GM19193 (cell line): ENCODE results near the gene STPG1.

Source experiments
- POLR2A ChIP-seq: IDR thresholded peaks from 4 replicates; pipeline ENCODE4 v1.6.1; 2011; ENCODE audit not compliant: insufficient read depth, insufficient read length; ENCODE audit errors: extremely low read depth

STPG1 gene

DNA sequence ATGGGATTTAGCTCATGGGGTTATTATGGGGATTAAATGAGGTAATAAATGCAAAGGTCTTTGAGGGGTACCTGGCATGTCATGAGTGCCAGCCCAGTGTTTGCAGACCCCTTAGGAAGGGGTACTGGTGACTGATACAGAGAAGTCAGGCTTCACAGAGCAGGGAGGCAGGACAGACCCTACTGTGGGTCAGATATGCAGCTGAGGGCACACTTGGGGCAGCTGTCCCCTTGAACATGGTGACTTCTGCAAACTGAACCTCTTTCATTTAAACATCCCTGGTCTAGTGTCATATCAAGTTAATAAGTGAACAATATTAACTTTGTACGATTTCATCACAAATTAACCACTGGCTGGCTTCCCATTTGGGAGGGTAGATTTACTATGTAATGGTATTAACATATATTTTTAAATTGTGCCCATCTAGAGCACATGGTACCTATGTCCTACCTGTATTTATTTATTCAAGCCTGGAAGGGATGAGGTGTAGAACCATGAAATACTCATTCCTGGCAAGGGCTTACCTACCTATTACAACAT, 25.9 kb downstream of the STPG1 start:
- no peak for TF ChIP-seq POLR2A

DNA sequence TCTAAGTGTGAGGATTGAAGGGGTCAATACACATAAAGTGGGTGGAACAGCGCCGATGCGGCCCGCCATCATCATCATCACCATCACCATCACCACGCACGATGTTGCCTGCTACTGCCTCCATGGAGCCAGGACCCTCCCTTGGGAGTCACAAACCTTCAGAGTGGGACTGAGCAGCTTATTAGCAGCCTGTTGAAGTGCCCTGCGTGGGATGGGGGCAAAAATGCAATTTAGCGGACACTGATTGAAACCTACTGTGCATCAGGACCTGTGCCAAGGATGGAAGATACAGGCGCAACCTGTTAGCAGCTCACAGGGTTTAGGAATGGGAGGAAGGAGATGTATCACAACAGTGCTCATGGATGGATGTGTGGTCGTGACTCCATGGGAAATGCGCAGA, 26.7 kb downstream of the STPG1 start:
- no peak for TF ChIP-seq POLR2A

DNA sequence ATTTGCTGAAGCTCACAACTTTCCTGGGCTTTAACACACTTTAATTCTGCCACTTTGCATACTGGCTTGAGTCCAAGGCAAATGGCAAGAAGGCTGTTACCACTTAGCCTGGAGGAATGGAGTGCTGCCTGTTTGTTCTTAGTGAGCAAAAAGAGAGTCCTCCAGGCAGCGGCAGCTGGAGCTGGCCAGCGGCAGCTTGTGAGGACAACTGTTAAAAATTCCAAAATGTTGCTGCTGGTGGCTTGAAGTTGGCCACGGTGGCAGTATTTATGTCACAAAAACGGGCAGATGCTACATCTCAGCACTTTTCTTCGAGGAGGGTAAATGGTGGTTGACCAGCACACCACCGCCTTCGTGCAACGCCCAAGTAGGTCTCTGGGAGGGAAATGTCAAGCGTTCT, 27.3 kb downstream of the STPG1 start:
- no peak for TF ChIP-seq POLR2A

DNA sequence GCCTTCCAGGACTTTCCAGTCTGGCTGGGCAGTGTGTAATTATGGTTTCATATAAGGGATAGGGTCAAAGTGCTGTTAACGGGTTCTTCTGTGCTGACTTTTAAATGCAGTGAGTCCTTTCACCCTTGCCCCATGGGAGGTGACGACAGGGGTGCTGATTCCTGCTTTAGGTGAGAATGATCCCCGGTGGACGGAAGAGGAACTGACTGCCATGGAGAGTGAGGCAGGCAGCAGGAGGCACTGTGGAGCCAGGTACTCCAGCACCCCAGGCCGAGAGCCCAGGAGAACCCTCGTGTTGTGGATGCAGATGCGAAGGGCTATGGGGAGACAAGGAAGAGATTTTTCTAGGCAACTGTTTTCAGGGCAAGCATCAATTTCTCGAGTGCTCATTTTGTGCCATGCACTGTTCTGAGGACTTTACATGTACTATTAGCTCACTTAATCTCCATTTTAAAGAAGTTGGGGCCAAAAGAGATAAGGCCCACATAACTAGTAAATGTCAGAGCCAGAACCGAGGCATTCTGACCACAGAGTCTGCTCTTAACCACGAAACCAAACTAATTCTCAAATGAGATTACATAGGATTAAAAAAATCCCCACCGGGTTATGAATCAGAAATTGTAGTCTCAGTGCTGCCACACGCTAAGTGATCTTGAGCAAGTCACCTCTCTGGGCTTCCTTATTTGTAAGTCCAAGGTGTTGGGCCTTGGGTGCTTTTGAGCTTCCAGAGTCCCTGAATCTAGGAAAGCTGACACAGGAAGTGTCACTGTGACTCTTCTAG, 28.2 kb downstream of the STPG1 start:
- no peak for TF ChIP-seq POLR2A

DNA sequence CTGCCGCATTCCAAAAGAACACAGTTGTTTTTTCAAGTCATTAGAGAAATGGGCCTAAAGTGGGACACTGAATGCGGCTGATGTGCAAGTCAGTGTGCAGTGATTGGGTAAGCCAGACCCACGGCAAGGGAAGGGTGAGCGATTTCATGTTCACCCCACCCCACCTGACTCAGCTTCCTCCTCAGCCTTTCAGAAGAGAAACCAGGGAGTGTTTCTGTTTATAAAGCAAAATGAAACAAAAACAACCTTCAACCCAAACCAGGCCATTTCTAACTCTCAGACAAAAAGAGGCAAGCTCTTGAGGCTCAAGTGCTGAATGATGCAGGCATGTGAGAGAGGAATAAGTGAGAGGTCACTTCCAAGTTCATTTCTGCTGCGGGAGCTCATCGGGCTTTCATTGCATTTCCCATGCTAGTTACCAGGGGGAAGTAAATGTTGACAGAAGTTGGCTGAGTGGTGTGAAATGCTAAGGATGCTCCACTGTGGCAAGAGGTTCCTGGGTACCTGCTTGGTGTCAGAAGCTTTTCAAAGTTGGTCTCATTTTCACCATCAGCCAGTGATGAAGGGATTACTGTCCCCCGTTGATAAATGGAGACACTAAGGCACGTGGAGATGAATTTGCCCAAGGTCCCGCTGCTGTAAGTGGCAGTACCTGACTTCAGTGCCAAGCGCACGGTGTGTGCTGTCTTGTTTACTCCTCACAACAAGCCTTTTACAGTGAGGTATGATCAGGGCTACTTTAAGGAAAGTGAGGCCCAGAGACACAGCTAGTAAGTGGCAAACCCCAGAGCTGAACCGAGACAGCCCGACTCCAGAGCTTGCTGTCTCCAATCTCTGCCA, 29.1 kb downstream of the STPG1 start:
- TF ChIP-seq POLR2A = no peak

DNA sequence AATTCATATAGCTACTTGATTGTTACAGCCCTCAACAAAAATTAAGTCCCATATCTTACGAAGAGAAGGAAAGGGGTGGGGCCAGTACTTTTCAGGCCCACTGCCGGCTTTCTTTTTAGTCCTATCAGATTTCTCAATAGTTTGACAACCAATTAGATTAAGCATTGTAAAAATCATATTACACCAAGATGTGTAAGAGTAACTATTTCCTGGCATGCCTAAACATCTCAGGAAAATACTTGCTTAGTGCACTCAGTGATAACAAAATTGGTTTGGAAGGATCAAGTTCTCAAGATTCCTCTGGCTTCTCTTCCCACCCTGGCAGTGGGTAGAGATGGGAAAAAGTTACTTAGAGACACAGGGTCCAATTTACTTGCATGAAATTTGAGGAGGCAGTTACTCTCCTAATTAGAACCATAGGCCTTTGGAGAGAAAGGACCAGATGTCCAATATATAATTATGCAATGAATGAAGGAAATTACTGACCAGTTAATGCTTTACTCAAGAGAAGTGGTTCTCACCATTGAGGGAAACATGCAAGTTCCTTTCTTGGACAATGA, 30.1 kb downstream of the STPG1 start:
- TF ChIP-seq POLR2A = no peak

DNA sequence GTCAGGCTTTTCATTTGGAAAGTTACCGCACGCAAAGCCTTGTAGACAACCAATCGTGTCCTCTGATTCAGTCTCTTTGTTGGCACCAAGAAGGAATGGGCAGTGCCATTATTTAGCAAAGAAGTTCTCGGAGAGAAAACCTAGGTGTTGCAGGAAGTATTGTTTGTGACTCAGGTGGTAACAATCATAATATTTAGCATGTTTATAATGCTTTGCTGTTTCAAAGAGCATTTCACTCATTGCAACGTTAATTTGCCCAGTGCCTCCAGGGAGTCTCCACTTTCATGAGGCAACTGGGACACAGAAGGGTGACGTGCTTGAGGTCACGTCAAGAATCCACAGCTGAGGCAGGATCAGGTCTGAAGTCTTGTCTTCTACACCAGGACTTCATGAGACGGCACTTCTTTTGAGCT, 31.4 kb downstream of the STPG1 start:
- no peak for TF ChIP-seq POLR2A

DNA sequence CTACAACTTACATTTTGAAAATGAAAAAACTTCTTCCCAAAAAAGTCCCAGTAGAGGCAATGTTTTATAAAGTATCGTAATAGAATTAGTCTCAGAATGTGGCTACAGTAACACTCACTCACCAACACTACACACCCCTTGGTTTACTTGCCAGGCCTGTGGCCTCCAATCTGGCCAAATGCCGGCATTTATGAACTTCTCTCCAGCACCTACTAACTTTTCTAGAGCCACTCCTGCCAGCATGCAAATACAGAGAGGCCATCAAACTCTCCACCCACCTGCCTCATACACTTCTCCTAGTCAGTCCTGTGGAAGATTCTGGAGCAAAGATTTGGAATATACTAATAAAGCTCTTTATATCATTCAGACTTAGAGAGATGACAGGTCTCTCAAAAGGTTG, 32.3 kb downstream of the STPG1 start:
- no peak for TF ChIP-seq POLR2A

DNA sequence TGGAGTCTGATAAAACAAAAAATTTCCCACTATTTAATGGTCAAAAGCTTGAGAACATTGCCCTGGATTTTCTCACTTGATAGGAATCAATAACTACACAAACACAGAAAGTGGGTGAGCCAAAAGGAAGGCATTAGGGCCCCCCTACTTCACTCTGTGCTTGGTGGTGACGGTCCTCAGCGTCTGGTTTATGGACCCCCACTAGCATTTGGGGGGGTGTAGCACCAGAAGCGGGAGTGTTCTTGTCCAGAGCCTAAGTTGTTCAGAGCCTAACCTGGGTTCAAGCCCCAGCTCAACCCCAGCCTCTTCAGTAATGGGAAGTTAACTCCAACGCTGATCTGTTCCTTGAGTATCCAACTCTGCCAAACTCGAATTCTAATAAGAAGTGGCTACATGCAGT, 33.1 kb downstream of the STPG1 start:
- TF ChIP-seq POLR2A = no peak

DNA sequence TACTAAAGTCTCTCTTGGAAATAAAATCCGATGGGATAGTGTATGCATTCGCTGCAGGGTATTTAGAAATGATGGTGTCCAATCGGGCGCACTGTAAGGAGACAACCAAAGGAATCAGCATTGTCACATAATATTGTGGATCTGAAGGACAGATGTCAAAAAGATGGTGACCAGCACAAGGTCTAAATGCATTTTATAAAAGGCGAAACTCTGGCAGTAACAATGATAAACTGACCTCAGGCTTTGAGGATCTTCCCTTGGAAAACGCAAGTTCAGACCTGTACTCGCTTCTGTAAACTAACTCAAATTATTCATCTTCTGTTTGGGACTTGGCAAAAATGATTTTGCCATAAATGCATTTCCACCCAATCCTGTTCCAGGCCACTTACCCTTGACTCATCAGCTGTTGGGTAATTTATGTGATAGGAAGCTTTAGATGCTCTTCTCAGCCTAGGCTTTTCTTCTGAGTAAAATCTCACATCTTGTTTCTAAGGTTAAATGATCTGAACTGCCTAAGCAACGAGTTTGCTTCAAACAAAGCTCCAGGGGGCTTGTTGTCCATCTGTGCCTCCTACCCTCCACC, 33.8 kb downstream of the STPG1 start:
- TF ChIP-seq POLR2A = no peak

DNA sequence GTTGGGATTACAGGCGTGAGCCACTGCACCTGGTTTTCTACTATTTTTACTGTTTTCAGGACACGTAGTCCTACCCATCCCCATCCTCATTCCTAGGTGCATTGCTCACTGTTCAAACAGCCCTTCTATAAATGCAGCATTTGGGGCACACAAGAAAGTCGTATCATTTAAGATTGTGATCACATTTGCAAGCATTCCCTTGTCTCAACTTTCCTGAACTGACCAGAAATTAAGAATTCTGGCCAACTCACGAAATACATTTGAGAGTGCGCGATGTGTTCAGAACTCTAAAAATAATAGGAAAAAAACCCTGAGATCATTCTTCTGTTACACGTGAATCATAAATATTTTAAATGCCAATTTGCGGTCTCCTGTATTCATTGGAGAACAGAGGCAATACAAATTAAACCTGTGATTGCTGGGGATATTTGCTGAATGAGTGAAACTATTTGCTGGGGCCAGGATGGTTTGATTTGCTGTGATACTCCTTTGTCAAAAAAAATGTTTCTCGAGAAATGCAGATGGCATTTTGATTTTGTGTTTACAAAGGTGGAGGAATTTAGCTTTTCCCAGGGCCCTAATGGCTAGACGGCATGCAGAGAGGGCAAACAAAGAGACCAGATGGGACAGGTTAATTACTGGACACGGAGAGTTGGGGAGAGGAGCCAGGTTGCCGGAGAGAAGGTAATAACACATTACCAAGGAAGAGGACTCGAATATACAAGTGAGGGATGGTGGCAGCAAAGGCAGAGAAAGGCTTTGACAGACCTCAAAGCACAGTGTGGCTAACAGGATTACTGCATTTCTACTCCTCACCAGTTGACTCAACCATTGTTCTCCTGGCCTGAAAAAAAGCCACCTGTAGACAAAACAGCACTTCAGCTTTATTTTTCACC, 38.4 kb downstream of the STPG1 start:
- no peak for TF ChIP-seq POLR2A

DNA sequence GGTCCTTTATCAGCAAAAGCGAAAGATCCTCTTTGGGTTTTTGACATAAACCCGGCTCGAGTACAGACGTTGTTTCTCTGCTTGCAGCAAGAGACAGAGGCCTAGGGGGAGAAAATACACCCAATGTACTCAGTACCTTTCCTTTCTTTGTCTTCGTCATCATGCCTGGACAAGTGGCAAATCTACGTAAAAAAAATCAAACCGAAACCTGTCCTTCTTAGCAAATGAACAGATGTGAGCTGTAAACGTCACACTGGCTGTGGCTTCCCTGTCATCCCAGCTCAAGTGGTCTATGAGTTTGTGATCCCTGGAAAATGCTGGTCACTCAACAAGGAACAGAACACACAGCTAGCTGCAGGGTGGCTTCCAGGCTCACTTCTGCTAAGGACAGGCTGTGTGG, 39.9 kb downstream of the STPG1 start:
- TF ChIP-seq POLR2A = no peak

DNA sequence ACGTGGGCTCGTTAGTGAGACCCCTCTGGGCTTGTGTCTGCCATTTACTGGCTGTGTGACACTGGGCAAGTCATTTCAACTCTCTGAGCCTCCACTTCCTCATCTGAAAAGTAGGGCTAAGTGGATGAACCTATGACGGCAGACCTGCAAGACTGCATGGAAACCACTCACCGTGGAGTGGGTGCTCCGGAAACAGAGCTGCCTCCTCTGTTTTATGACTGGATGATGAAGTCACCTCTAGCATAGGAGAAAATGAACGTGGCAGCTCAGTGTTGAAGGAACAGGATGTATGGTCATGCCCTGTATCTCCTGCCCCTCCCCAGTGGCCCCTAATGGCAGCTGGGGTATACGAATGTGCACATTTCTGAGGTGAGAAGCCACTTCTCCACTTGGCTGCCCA, 40.5 kb downstream of the STPG1 start:
- no peak for TF ChIP-seq POLR2A

DNA sequence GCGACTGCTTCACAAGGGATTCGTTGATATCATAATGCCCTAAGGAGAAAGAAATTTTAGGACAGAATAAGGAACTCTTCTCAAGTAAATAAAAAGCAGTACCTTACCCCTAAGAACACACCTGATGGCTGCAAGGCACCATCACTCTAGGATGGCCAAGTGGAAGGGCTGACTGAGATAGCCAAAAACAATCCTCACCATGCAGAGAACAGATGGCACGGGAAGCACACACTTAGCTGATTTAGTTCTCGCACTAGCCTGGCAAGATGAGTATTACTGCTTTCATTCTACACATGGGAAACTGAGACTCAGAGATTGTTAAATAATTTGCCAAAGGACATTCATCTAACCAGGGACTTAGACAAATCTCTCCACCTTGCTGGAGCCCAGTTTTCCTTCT, 43.8 kb downstream of the STPG1 start:
- TF ChIP-seq POLR2A = no peak
